Measurements from ENCODE around the gene APOBEC3A. TPM values are rescaled to one million over a fixed set of nuclear protein-coding genes. Genes with fewer than 3 reads are reported as not detected.

APOBEC3A gene
- total and polyA plus RNA-seq, 2 of the 13 experiments (the other 11 are each of a cell fraction or from before 2014, with no cell fraction given) = not detected

- TF ChIP-seq ETS1 (CRISPR knock-in tag; IDR thresholded peaks at IDR 0.05) (no peak), ZFP36L1 (CRISPR knock-in tag; IDR thresholded peaks at IDR 0.05) (no peak), HOXA9 (CRISPR knock-in tag; IDR thresholded peaks at IDR 0.05; ENCODE audit: borderline replicate concordance) (no peak), ZNF232 (CRISPR knock-in tag; IDR thresholded peaks at IDR 0.05; ENCODE audit: borderline replicate concordance) (no peak), POLR2AphosphoS2 (IDR thresholded peaks at IDR 0.05; ENCODE audit: low read depth, low read length) (no peak), ZNF550 (CRISPR knock-in tag; IDR thresholded peaks at IDR 0.05; ENCODE audit: borderline replicate concordance) (no peak), ZNF280D (CRISPR knock-in tag; IDR thresholded peaks at IDR 0.05) (no peak), ZBTB39 (CRISPR knock-in tag; IDR thresholded peaks at IDR 0.05) (no peak)
These were observed 16.9 kb downstream of the APOBEC3A start (continued) for GRCh38 chr22:38974170-38974825.
